Thoracic aorta (tissue), 2 donors: ENCODE measurements around the gene ARHGAP35. TPM values are rescaled to one million over a fixed set of nuclear protein-coding genes. Genes with fewer than 3 reads are reported as not detected.
A peak's percentile ranks its signal among the peaks of the same experiment; 100 is the strongest.

Source experiments
- ATAC-seq: fragments of 150-250 bp; one replicate; pipeline ENCODE4 v1.8.0; 2017; ENCODE audit warnings: low read depth; ENCODE audit not compliant: insufficient number of reproducible peaks, low FRiP score
- DNase-seq: peaks from one replicate; pipeline ENCODE4 v3.0.0-alpha.2; 2020; ENCODE audit warnings: low spot score
- H3K27ac ChIP-seq, 2 donors: fragments of 200-600 bp; sonication (generic); 1 replicate in 1 of 2; 2 replicates in 1 of 2; pipeline ENCODE4 v1.5.1; 2016; ENCODE audit warnings: mild to moderate bottlenecking in 2 of 2, moderate library complexity in 2 of 2
- H3K27me3 ChIP-seq: fragments of 200-600 bp; sonication (generic); replicated peaks from 2 replicates; pipeline ENCODE4 v1.6.0; 2016; ENCODE audit warnings: mild to moderate bottlenecking; ENCODE audit not compliant: insufficient read depth
- H3K36me3 ChIP-seq: fragments of 200-600 bp; sonication (generic); one replicate; pipeline ENCODE4 v1.5.1; 2016
- H3K4me1 ChIP-seq, 2 donors: fragments of 200-600 bp; sonication (generic); 1 replicate in 1 of 2; 2 replicates in 1 of 2; pipeline versions ENCODE4 v1.5.1 to v1.6.0; 2016; ENCODE audit warnings: low read depth in 2 of 2, mild to moderate bottlenecking in 1 of 2; ENCODE audit not compliant: control insufficient read depth in 1 of 2
- H3K4me3 ChIP-seq: fragments of 200-600 bp; sonication (generic); 2 replicates; pipeline ENCODE4 v1.5.1; 2016; ENCODE audit warnings: mild to moderate bottlenecking
- H3K9me3 ChIP-seq: fragments of 200-600 bp; sonication (generic); 2 replicates; pipeline ENCODE4 v1.5.1; 2016
- total RNA-seq, 2 donors: library from RNA; depleted of rRNA; stranded (reverse); fragments of >200 nt; gene quantifications; one replicate each; pipeline versions ENCODE4 v1.1.0 to v1.2.3, GENCODE V29; 2016
- TF ChIP-seq, protein P1 (sequence below): fragments of 200-600 bp; sonication (generic); IDR thresholded peaks from one replicate; pipeline ENCODE4 v1.5.1; 2019; ENCODE audit warnings: antibody characterized with exemption

Gene ARHGAP35
- total RNA-seq, 2 donors from 2014 or later, result 42.9 to 51.1 TPM

DNA sequence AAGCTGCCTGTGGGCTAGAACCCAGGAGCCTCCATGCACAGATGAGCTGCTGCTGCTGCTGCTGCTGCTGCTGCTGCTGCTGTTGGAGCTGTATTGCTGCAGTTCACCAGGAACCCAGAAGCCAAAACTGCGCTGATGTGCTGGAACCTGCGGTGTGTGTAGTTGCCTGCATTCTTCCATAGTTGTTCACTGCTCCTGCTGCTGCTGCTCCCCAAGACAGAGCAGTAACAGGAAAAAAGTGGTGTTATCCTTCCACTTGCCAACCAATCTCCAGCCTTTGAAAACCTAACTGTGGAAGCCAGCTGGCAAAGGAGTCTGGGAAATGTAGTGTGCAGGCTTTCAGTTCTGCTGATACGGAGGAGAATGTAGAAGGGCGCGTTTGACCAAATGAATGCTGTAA lies 37.9 kb downstream of the ARHGAP35 start:
- no peaks in the 10 kb centered on the region for H3K36me3 ChIP-seq
- H3K27me3 ChIP-seq, result no peaks in the 10 kb centered on the region
- TF ChIP-seq, protein P1, sequence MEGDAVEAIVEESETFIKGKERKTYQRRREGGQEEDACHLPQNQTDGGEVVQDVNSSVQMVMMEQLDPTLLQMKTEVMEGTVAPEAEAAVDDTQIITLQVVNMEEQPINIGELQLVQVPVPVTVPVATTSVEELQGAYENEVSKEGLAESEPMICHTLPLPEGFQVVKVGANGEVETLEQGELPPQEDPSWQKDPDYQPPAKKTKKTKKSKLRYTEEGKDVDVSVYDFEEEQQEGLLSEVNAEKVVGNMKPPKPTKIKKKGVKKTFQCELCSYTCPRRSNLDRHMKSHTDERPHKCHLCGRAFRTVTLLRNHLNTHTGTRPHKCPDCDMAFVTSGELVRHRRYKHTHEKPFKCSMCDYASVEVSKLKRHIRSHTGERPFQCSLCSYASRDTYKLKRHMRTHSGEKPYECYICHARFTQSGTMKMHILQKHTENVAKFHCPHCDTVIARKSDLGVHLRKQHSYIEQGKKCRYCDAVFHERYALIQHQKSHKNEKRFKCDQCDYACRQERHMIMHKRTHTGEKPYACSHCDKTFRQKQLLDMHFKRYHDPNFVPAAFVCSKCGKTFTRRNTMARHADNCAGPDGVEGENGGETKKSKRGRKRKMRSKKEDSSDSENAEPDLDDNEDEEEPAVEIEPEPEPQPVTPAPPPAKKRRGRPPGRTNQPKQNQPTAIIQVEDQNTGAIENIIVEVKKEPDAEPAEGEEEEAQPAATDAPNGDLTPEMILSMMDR, result no peak
- peaks cover 34 to 43% of the 10 kb centered on the region in 2 donors for H3K4me1 ChIP-seq
- DNase-seq (no peak), ATAC-seq (peak; percentile 65)
- H3K4me3 ChIP-seq, result peak overlapping the region; percentile 56
- no peaks in the 10 kb centered on the region for H3K9me3 ChIP-seq
- peak overlapping the region in 1 of 2 donors; percentile 31 for H3K27ac ChIP-seq

DNA sequence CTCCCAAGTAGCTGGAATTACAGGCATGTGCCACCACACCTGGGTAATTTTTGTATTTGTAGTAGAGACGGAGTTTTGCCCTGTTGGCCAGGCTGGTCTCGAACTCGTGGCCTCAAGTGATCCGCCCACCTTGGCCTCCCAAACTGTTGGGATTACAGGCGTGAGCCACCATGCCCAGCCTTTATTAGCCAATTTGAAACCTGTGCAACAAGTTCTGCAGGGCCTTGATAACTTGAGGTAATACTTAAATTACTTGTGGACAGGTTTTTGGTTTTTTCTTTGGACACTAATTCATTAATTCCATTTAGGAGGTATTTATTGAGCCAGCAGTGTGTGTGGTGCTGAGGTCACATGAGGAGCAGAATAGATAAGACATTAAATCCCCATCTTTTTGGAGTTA lies 39.5 kb downstream of the ARHGAP35 start:
- TF ChIP-seq, protein P1, result no peak
- H3K27me3 ChIP-seq, result no peaks in the 10 kb centered on the region
- no peak overlapping the region for H3K27ac ChIP-seq
- DNase-seq (no peak), ATAC-seq (no peak)
- no peak overlapping the region for H3K4me3 ChIP-seq
- H3K36me3 ChIP-seq, result no peaks in the 10 kb centered on the region
- no peaks in the 10 kb centered on the region for H3K9me3 ChIP-seq
- H3K4me1 ChIP-seq, result peaks cover 30 to 45% of the 10 kb centered on the region in 2 donors

DNA sequence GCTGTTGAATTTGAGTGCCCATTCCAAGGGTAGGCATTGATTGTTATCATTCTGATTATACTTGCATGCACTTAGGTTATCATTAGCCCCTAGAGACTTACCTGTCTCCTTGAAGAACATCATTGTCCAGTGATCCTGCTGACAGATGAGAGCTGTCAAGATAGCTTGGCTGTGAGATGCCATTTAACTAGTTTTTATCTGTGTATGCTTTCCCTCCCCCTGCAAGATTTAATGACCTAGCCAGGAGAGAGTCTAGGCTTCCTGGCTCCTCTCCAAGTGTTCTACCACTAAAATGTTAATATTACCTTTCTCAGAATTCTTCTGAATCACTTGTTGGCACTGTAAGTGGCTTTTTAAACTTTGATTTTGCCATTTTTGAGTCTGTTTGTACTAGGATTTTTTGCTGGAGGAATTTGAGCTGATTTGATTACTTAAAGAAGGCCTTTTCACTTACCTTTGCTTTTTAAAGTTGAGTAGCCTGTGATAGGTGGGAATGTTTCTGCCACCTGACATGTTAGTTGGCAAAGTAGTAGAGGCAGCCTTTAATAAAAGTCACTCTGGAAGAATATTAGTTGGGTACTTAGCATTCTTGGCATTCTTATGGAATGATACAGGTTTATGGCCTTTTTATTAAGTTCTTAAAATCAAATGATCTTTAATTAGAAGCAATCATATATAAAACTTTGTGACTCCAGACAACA lies 41.1 kb downstream of the ARHGAP35 start:
- Histone ChIP-seq H3K9me3 (no peaks in the 10 kb centered on the region), H3K36me3 (no peaks in the 10 kb centered on the region), H3K27ac (no peak overlapping the region), H3K27me3 (no peaks in the 10 kb centered on the region), H3K4me1 (peaks cover 30 to 45% of the 10 kb centered on the region in 2 donors), H3K4me3 (no peak overlapping the region)
- DNase-seq (no peak), ATAC-seq (no peak)
- TF ChIP-seq, protein P1, result no peak

DNA sequence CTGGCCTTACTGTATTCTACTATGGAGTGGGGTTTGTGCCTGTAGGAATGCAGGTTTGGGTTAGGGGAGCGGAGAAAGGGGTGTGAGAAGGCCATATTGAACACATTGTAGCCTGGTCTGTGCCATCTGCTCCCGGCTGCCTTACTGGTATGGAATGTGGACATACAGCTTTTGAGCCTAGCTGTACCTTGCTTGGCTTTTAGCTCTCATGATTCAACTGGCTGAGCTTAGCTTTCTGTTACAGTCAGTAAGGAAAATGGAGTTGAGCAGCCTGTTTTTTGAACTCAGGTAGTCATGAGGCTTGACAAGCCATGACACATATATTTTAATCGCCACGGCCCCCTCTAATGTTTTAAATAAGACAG lies 41.6 kb downstream of the ARHGAP35 start:
- Histone ChIP-seq H3K4me1 (peaks cover 30 to 45% of the 10 kb centered on the region in 2 donors), H3K27ac (no peak overlapping the region), H3K36me3 (no peaks in the 10 kb centered on the region), H3K9me3 (no peaks in the 10 kb centered on the region), H3K4me3 (no peak overlapping the region), H3K27me3 (no peaks in the 10 kb centered on the region)
- TF ChIP-seq, protein P1, result no peak
- ATAC-seq (no peak), DNase-seq (no peak)

DNA sequence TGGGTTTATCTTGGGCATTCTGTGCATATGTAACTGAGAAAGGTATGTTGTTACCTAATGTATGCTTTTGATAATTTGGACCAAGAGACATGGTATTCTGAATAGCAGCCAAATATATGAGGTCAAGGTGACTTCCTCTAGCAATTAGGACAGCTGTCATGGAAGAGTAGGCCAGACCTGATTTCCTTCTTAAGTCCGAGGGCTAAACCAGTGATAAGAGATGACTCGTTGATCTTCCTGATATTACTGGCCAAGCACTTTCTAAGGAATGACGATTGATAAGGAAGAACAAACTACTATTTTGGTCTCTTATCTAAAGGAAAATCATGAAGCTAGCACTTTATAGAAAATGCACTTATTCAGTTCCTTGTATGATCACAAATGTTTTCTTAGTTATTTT lies 42.7 kb downstream of the ARHGAP35 start:
- no peaks in the 10 kb centered on the region for H3K9me3 ChIP-seq
- TF ChIP-seq, protein P1, result no peak
- DNase-seq (no peak), ATAC-seq (no peak)
- H3K4me1 ChIP-seq, result peaks cover 32 to 53% of the 10 kb centered on the region in 2 donors
- H3K27me3 ChIP-seq, result no peaks in the 10 kb centered on the region
- no peaks in the 10 kb centered on the region for H3K36me3 ChIP-seq
- H3K4me3 ChIP-seq, result no peak overlapping the region
- H3K27ac ChIP-seq, result no peak overlapping the region
